WTC11 (cell line): ENCODE measurements around the gene TTC4. TPM values are rescaled to one million over a fixed set of nuclear protein-coding genes. Genes with fewer than 3 reads are reported as not detected.
"Not testable (repeated sequence)": the region's sequence is repeated elsewhere in the genome, so short reads cannot be mapped to it uniquely, and the experiment has no call there.

Experiments
- ATAC-seq: fragments of 200-7000 bp; cut with Tn5 transposase; 2 replicates; pipeline ENCODE4 v1.10.0; 2021; ENCODE audit warnings: mild to moderate bottlenecking, moderate library complexity
- CTCF ChIA-PET: fragments of 300-600 bp; sonication (Branson Sonifier 250); formaldehyde crosslinking; loops from one replicate; lab custom pipeline; 2021; ENCODE audit warnings: antibody characterized with exemption; lab: Charles Lee
- POLR2A ChIA-PET: fragments of 350-600 bp; sonication (Branson Sonifier 250); formaldehyde crosslinking; loops from one replicate; lab custom pipeline; 2021; ENCODE audit warnings: antibody characterized with exemption; lab: Charles Lee
- DNase-seq: peaks from one replicate; pipeline ENCODE4 v3.0.0; 2021; ENCODE audit warnings: low spot score
- H3K27ac Mint-ChIP-seq: 2 replicates; pipeline ENCODE4 v1.8.0; 2021; ENCODE audit warnings: mixed read lengths
- H3K27me3 Mint-ChIP-seq: 2 replicates; pipeline ENCODE4 v1.8.0; 2021; ENCODE audit warnings: low read depth, mild to moderate bottlenecking, moderate library complexity, mixed read lengths
- H3K36me3 Mint-ChIP-seq: 2 replicates; pipeline ENCODE4 v1.8.0; 2021; ENCODE audit warnings: mixed read lengths
- H3K4me1 Mint-ChIP-seq: 2 replicates; pipeline ENCODE4 v1.8.0; 2022; ENCODE audit warnings: mixed read lengths
- H3K4me3 Mint-ChIP-seq: 2 replicates; pipeline ENCODE4 v1.8.0; 2021; ENCODE audit warnings: mild to moderate bottlenecking, moderate library complexity, mixed read lengths
- H3K9me3 Mint-ChIP-seq: 2 replicates; pipeline ENCODE4 v1.8.0; 2021; ENCODE audit warnings: mixed read lengths
- ARID4B ChIP-seq: sonication (generic); formaldehyde crosslinking; IDR thresholded peaks from 2 replicates; pipeline ENCODE4 v1.8.0; 2023; ENCODE audit warnings: missing genetic modification reagents, mild to moderate bottlenecking, borderline replicate concordance
- CBFB ChIP-seq: sonication (generic); formaldehyde crosslinking; IDR thresholded peaks from 2 replicates; pipeline ENCODE4 v1.8.1; 2022; ENCODE audit warnings: mild to moderate bottlenecking, low read depth, missing genetic modification reagents
- E2F1 ChIP-seq: sonication (generic); formaldehyde crosslinking; IDR thresholded peaks from 2 replicates; pipeline ENCODE4 v1.8.0; 2022; ENCODE audit warnings: mild to moderate bottlenecking, missing genetic modification reagents
- FOXP1 ChIP-seq: sonication (generic); formaldehyde crosslinking; IDR thresholded peaks from 2 replicates; pipeline ENCODE4 v1.8.0; 2022; ENCODE audit warnings: missing genetic modification reagents, mild to moderate bottlenecking, moderate library complexity, borderline replicate concordance
- GABPB1 ChIP-seq: sonication (generic); formaldehyde crosslinking; IDR thresholded peaks from 2 replicates; pipeline ENCODE4 v1.8.1; 2023; ENCODE audit warnings: mild to moderate bottlenecking, missing genetic modification reagents
- HMGA2 ChIP-seq: fragments of 250-450 bp; sonication (Bioruptor Pico); IDR thresholded peaks from 2 replicates; pipeline ENCODE4 v1.4.0; 2021; ENCODE audit warnings: mild to moderate bottlenecking, moderate library complexity
- MXD4 ChIP-seq: fragments of 250-450 bp; sonication (Bioruptor Pico); IDR thresholded peaks from 2 replicates; pipeline ENCODE4 v1.8.0; 2021; ENCODE audit warnings: mild to moderate bottlenecking, moderate library complexity, borderline replicate concordance
- NFE2L1 ChIP-seq: sonication (generic); formaldehyde crosslinking; IDR thresholded peaks from 2 replicates; pipeline ENCODE4 v1.8.1; 2023; ENCODE audit warnings: missing genetic modification reagents
- SMAD4 ChIP-seq: sonication (generic); formaldehyde crosslinking; IDR thresholded peaks from 2 replicates; pipeline ENCODE4 v1.8.0; 2022; ENCODE audit warnings: mild to moderate bottlenecking, missing genetic modification reagents
- SP1 ChIP-seq: sonication (generic); formaldehyde crosslinking; conservative IDR thresholded peaks from 2 replicates; pipeline ENCODE4 v1.8.1; 2022; ENCODE audit warnings: missing genetic modification reagents
- STAT6 ChIP-seq: sonication (generic); formaldehyde crosslinking; conservative IDR thresholded peaks from 2 replicates; pipeline ENCODE4 v1.8.1; 2023; ENCODE audit warnings: mild to moderate bottlenecking, low read depth, missing genetic modification reagents, moderate library complexity
- TEAD4 ChIP-seq: sonication (generic); formaldehyde crosslinking; IDR thresholded peaks from 2 replicates; pipeline ENCODE4 v1.8.0; 2022; ENCODE audit warnings: mild to moderate bottlenecking, missing genetic modification reagents
- ZNF219 ChIP-seq: sonication (generic); formaldehyde crosslinking; IDR thresholded peaks from 2 replicates; pipeline ENCODE4 v1.8.0; 2023; ENCODE audit warnings: missing genetic modification reagents, mild to moderate bottlenecking, borderline replicate concordance
- ZNF512 ChIP-seq: sonication (generic); formaldehyde crosslinking; IDR thresholded peaks from 2 replicates; pipeline ENCODE4 v1.8.1; 2022; ENCODE audit warnings: missing genetic modification reagents, borderline replicate concordance
- total RNA-seq: library from RNA; stranded (reverse); gene quantifications from 3 replicates; pipeline ENCODE4 v1.2.3, GENCODE V29; 2021

The TTC4 gene
- total RNA-seq, 1 experiment from 2014 or later, result 18.8 TPM

- no peak; the same call in 1 of the 2 replicates for TF ChIP-seq SP1 (CRISPR knock-in tag)
- no peak for TF ChIP-seq ZNF219 (CRISPR knock-in tag)
- TF ChIP-seq, all 79 proteins: peak for 4
Measured at GRCh38 chr1:54774820-54775498, 59.3 kb downstream of the TTC4 start (continued).

- Mint-ChIP-seq H3K4me1 (peaks cover 10% of the 10 kb centered on the region), H3K27me3 (peaks cover 32% of the 10 kb centered on the region)
- CTCF ChIA-PET, result interaction anchor here (1.2 to 1.9 kb wide), 3 partner anchors 16 to 25 kb away, joined by 6 to 9 read pairs (median 8); partner anchors contain the start of gene TTC22
- DNase-seq, H3K36me3 Mint-ChIP-seq, POLR2A ChIA-PET, H3K27ac Mint-ChIP-seq, H3K4me3 Mint-ChIP-seq, H3K9me3 Mint-ChIP-seq, ATAC-seq: not testable (repeated sequence)
Measured at GRCh38 chr1:54775828-54776721, 60.4 kb downstream of the TTC4 start.

- TF ChIP-seq SMAD4 (CRISPR knock-in tag) (no peak), ARID4B (CRISPR knock-in tag) (no peak), HMGA2 (CRISPR knock-in tag) (no peak), TEAD4 (no peak), FOXP1 (CRISPR knock-in tag) (no peak), GABPB1 (no peak), MXD4 (CRISPR knock-in tag) (no peak), ZNF512 (CRISPR knock-in tag) (no peak), NFE2L1 (CRISPR knock-in tag) (no peak), STAT6 (no peak), E2F1 (CRISPR knock-in tag) (no peak), CBFB (CRISPR knock-in tag) (no peak)
- POLR2A ChIA-PET, result no interaction called here
- CTCF ChIA-PET, result interaction anchor here (1.9 kb wide), 1 partner anchor 15 kb away, joined by 6 read pairs; no protein-coding TSS in a partner anchor
Measured at GRCh38 chr1:54777011-54777410, 61.4 kb downstream of the TTC4 start.

More at GRCh38 chr1:54777011-54777410, 61.4 kb downstream of the TTC4 start:
- ATAC-seq, result no peak
- Mint-ChIP-seq H3K27me3 (peaks cover 39% of the 10 kb centered on the region), H3K9me3 (peaks cover 4% of the 10 kb centered on the region; the same call in 1 of the 2 replicates), H3K27ac (no peak overlapping the region), H3K4me1 (peaks cover 12% of the 10 kb centered on the region), H3K36me3 (no peaks in the 10 kb centered on the region), H3K4me3 (no peak overlapping the region)
- no peak for DNase-seq
